ENCODE data around the gene BCLAF1.

DNA sequence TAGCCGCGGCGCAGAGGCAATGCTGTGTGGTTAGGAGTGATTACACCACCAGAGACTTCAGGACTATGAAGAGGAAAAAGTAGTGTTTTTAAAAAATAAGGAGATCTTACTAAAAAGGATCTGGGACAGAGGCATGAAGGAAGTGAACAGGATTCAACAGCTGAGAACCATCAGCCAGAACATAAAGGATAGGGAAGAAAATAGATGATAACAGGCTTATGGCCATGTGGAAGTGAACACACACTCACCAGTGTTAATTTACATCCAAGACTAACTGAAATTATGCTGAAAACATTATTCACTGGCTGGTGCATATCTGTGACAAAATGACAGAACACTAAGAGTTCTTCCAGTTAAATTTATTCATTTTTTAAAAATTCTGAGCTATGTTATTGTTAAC, 47.5 kb upstream of the BCLAF1 start:
- no peak for TF ChIP-seq USF2 (IDR thresholded peaks at IDR 0.05; ENCODE audit: low read length)
- TF ChIP-seq, protein P1, sequence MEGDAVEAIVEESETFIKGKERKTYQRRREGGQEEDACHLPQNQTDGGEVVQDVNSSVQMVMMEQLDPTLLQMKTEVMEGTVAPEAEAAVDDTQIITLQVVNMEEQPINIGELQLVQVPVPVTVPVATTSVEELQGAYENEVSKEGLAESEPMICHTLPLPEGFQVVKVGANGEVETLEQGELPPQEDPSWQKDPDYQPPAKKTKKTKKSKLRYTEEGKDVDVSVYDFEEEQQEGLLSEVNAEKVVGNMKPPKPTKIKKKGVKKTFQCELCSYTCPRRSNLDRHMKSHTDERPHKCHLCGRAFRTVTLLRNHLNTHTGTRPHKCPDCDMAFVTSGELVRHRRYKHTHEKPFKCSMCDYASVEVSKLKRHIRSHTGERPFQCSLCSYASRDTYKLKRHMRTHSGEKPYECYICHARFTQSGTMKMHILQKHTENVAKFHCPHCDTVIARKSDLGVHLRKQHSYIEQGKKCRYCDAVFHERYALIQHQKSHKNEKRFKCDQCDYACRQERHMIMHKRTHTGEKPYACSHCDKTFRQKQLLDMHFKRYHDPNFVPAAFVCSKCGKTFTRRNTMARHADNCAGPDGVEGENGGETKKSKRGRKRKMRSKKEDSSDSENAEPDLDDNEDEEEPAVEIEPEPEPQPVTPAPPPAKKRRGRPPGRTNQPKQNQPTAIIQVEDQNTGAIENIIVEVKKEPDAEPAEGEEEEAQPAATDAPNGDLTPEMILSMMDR (IDR thresholded peaks at IDR 0.05; ENCODE audit: control extremely low read depth in 1 of 3, insufficient read depth in 1 of 3, low read depth in 1 of 3, low read length in 3 of 3), result no peak

Measured in H1 (cell line).